Endothelial cell of umbilical vein (primary cell): Measurements from ENCODE around the gene EFHD1.

Experiments
- EZH2 ChIP-seq: IDR thresholded peaks from 2 replicates; pipeline ENCODE4 v1.6.1; 2012; ENCODE audit warnings: borderline replicate concordance, low read depth, mild to moderate bottlenecking, moderate library complexity, low read length, inconsistent platforms; ENCODE audit not compliant: severe bottlenecking
- FOS ChIP-seq: IDR thresholded peaks from 2 replicates; pipeline ENCODE4 v1.6.1; 2011; ENCODE audit warnings: mild to moderate bottlenecking, low read length, moderate library complexity, borderline replicate concordance; ENCODE audit not compliant: insufficient read depth
- JUN ChIP-seq: IDR thresholded peaks from 2 replicates; pipeline ENCODE4 v1.6.1; 2011; ENCODE audit warnings: borderline replicate concordance, low read depth; ENCODE audit not compliant: insufficient read length, insufficient read depth
- MYC ChIP-seq: IDR thresholded peaks from one replicate; pipeline ENCODE4 v1.6.1; 2011; ENCODE audit warnings: mild to moderate bottlenecking, low read depth, low read length
- POLR2A ChIP-seq: IDR thresholded peaks from 2 replicates; pipeline ENCODE4 v1.6.1; 2012; ENCODE audit warnings: low read depth, mild to moderate bottlenecking, control low read depth, low read length
- POLR2AphosphoS5 ChIP-seq: IDR thresholded peaks from 2 replicates; pipeline ENCODE4 v1.6.1; 2012; ENCODE audit warnings: low read depth, mild to moderate bottlenecking, control low read depth, low read length, moderate library complexity; ENCODE audit not compliant: insufficient read depth
- TF ChIP-seq, protein P1 (sequence below), 2 donors: IDR thresholded peaks; 1 replicate in 1 of 2; 2 replicates in 1 of 2; pipeline ENCODE4 v1.5.1; 2011; ENCODE audit warnings: low read length in 2 of 2, mild to moderate bottlenecking in 2 of 2, moderate library complexity in 2 of 2, control low read depth in 1 of 2, inconsistent platforms in 1 of 2, low read depth in 1 of 2; ENCODE audit not compliant: insufficient read depth in 1 of 2; ENCODE audit errors: extremely low read depth in 1 of 2
- TF ChIP-seq, protein P2 (sequence below): IDR thresholded peaks from 2 replicates; pipeline ENCODE4 v1.6.1; 2011; ENCODE audit not compliant: insufficient read depth, insufficient read length

DNA sequence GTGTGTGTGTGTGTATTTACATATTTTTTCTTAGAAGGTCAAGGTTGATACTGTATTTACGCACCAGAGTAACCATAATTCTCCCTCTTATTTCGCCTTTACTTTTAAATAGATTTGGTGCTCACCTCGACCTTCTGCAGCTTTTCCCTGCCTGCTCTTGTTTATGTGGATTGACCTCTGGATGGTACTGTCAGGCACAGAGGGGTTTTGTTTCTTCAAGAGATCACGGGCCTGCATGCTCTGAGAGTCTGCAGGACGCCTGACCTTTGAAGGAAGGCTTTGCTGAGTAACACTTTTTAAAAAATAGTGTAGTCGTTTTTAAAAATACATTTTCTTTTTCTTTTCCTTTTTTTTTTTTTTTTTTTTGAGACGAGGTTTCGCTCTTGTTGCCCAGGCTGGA lies 18.1 kb upstream of the EFHD1 start:
- TF ChIP-seq MYC (no peak), POLR2A (no peak), FOS (no peak), POLR2AphosphoS5 (no peak), EZH2 (no peak), JUN (no peak)
- TF ChIP-seq, protein P1, sequence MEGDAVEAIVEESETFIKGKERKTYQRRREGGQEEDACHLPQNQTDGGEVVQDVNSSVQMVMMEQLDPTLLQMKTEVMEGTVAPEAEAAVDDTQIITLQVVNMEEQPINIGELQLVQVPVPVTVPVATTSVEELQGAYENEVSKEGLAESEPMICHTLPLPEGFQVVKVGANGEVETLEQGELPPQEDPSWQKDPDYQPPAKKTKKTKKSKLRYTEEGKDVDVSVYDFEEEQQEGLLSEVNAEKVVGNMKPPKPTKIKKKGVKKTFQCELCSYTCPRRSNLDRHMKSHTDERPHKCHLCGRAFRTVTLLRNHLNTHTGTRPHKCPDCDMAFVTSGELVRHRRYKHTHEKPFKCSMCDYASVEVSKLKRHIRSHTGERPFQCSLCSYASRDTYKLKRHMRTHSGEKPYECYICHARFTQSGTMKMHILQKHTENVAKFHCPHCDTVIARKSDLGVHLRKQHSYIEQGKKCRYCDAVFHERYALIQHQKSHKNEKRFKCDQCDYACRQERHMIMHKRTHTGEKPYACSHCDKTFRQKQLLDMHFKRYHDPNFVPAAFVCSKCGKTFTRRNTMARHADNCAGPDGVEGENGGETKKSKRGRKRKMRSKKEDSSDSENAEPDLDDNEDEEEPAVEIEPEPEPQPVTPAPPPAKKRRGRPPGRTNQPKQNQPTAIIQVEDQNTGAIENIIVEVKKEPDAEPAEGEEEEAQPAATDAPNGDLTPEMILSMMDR (IDR thresholded peaks at IDR 0.05; ENCODE audit: extremely low read depth in 1 of 2, insufficient read depth in 1 of 2, low read depth in 1 of 2, low read length in 2 of 2): no peak
- TF ChIP-seq, protein P2, sequence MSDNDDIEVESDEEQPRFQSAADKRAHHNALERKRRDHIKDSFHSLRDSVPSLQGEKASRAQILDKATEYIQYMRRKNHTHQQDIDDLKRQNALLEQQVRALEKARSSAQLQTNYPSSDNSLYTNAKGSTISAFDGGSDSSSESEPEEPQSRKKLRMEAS: no peak
